GM13976 (cell line): Measurements from ENCODE around the gene VWDE.
"Not testable (repeated sequence)": the region's sequence is repeated elsewhere in the genome, so short reads cannot be mapped to it uniquely, and the experiment has no call there.

Experiments
- DNase-seq: peaks from one replicate; pipeline ENCODE4 v3.0.0; 2012; ENCODE audit warnings: low spot score
- in situ Hi-C: fragments of 300-500 bp; cut with MboI; formaldehyde crosslinking; loops from one replicate; pipeline ENCODE4 v1.12.0; 2022; ENCODE audit warnings: low sequenced_read_pairs, mixed read lengths, inconsistent platforms; ENCODE audit not compliant: unreplicated experiment
- TF ChIP-seq, protein P1 (sequence below): IDR thresholded peaks from 2 replicates; pipeline ENCODE4 v1.5.1; 2012; ENCODE audit warnings: borderline replicate concordance, mild to moderate bottlenecking; ENCODE audit not compliant: insufficient read depth; ENCODE audit errors: extremely low read depth, missing control alignments, control extremely low read depth

VWDE gene

DNA sequence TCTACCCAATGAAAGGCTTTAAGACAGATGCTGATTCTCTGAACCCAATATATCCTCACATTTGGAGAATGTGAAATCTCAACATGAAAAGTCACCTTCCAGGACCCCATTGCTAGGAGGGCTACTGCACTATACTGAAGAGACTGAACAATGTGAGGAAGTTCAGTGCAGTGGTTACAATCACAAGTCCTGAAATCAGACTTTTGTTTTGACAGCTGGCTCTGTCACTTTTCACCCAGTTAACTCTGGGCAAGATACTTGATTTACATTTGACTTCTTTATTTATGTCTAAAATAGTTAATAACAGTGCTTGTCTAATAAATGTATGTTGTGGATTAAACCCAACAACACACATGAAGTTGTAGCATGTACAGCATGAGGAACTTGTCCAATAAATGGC is 14.8 kb upstream of the VWDE start:
- DNase-seq = no peak
- TF ChIP-seq, protein P1, sequence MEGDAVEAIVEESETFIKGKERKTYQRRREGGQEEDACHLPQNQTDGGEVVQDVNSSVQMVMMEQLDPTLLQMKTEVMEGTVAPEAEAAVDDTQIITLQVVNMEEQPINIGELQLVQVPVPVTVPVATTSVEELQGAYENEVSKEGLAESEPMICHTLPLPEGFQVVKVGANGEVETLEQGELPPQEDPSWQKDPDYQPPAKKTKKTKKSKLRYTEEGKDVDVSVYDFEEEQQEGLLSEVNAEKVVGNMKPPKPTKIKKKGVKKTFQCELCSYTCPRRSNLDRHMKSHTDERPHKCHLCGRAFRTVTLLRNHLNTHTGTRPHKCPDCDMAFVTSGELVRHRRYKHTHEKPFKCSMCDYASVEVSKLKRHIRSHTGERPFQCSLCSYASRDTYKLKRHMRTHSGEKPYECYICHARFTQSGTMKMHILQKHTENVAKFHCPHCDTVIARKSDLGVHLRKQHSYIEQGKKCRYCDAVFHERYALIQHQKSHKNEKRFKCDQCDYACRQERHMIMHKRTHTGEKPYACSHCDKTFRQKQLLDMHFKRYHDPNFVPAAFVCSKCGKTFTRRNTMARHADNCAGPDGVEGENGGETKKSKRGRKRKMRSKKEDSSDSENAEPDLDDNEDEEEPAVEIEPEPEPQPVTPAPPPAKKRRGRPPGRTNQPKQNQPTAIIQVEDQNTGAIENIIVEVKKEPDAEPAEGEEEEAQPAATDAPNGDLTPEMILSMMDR = no peak
- in situ Hi-C loops = no loop called here

DNA sequence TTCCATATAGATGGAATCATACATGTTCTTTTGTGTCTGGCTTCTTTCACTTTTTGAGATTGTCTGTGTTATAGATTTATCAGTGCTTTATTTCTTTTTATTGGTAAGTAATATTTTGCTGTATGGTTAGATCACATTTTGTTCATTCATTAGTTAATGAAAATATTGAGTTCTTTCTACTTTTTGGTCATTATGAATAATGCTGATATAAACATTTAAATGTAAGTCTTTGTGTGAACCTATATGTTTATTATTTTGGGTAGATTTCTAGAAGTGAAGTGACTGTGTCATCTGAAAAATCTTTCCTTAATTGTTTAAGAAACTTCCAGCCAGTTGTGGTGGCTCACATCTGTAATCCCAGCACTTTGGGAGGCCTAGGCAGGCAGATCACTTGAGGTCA is 11.4 kb upstream of the VWDE start:
- in situ Hi-C loops = no loop called here
- TF ChIP-seq, protein P1 = no peak
- DNase-seq = no peak

DNA sequence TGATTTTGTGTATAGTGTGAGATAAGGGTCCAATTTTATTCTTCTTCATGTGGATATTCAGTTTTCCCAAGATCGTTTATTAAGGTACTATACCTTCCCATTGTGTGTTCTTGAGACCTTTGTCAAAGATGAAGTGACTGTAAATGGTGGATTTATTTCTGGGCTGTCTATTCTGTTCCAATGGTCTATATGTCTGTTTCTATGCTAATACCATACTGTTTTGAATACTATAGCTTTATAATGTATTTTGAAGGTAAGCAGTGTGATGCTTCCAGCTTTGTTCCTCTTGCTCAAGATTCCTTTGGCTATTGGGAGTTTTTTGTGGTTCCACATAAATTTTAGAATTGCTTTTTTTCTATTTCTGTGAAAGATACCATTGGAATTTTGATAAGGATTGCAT is 8.7 kb upstream of the VWDE start:
- DNase-seq = no peak
- in situ Hi-C loops = no loop called here
- TF ChIP-seq, protein P1 = no peak

DNA sequence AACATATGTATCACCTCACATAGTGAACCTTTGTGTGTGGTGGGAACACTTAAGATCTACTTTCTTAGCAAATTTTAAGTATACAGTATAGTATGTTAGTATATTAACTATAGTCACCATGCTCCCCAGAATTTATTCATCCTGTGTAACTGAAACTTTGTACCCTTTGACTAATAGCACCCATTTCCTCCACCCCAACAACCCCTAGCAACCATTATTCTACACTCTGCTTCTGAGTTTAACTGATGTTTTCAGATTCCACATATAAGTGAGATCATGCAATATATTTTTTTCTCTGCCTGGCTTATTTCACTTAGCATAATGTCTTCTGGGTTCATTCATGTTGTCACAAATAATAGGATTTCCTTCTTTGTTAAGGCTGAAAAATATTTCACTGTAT is 6.9 kb upstream of the VWDE start:
- DNase-seq = no peak
- in situ Hi-C loops = no loop called here
- TF ChIP-seq, protein P1 = no peak

DNA sequence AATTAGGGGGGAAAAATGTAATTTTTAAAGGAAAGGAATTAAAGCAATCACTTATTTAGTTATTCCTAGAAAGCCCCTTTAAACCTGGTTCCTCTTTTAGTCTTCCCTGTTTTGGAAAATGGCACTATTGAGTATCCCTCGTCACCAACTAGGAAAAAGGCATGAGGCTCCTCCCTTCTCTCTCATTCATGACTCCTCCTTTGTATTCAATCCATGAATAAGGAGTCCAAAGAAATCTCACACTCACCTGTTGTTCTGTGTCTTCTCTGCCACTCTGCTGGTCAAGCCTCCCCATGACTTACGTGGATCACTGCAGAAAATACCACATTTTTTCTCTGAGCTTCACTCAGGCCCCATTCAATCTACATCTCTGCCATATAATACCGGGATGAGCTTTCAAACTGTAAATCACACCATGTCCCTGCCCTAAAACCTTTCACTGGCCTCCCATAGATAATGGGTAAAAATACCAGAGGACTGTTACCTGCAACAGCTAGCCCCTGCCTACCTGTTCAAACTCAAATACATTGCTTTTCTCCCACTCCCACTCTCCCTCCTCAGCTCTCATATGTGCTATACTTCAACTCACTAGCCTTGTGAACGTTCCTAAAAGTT is 5.5 kb upstream of the VWDE start:
- in situ Hi-C loops = no loop called here
- no peak for DNase-seq
- TF ChIP-seq, protein P1 = no peak

DNA sequence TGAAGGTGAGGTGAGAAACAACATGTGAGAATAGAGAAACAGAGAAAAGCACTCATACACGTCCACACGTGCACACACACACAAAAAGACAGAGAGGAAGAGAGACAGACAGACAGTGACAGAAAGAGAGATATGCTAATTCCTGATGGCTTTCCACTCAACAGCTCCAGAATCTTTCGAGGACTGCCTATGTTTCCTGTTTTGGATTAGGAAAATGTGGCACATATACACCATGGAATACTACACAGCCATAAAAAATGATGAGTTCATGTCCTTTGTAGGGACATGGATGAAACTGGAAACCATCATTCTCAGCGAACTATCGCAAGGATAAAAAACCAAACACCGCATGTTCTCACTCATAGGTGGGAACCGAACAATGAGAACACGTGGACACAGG is 4.0 kb upstream of the VWDE start:
- in situ Hi-C loops, DNase-seq: not testable (repeated sequence)

DNA sequence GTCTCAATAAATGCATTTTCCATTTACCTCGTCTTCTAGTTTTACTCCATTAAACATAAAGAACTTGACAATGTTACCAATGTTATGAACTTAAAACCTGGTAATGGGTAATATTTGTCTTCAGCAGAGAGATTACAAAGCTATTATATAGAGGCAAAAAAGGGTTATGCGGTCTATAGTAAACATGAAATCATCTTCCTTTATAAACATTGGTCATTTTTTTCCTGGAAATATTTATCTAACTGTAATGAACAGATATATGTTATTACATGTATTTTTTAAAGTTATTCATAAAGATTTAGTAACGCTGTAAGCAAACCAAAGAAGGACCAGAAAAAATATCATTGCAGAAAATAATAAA is 1.3 kb downstream of the VWDE start:
- no peak for DNase-seq
- in situ Hi-C loops = no loop called here
- TF ChIP-seq, protein P1 = no peak
